Dermis lymphatic vessel endothelial cell (primary cell): ENCODE data around the gene NXPE4. TPM values are rescaled to one million over a fixed set of nuclear protein-coding genes. Genes with fewer than 3 reads are reported as not detected.

ENCODE experiments used
- total RNA-seq: library from RNA; depleted of rRNA; stranded (reverse); fragments of >200 nt; gene quantifications from 2 replicates; pipeline ENCODE4 v1.2.1, GENCODE V29; 2014

Gene NXPE4
- total RNA-seq, result not detected in 2 replicates

GRCh38 chr11:114595571-114595970 is at the start of gene NXPE4:
NXPE4 (minus strand) TSS chr11:114595786; CDS start chr11:114594759, 1,027 bp downstream.

GRCh38 chr11:114559425-114560310 is 35.9 kb downstream of the NXPE4 start, which contains the start of gene NXPE1:
NXPE1 (minus strand) TSS chr11:114559881; CDS start chr11:114551201, 8,680 bp downstream.

Other genes starting within 250 kb of the NXPE4 start
- gene C11orf71, start 195.3 kb downstream of the NXPE4 start, total RNA-seq, result 5.7 and 7.2 TPM in 2 replicates
- gene RBM7, start 195.1 kb downstream of the NXPE4 start, total RNA-seq, result 64.7 and 68.2 TPM in 2 replicates
- 126 and 165 TPM in 2 replicates for gene REXO2, start 156.3 kb downstream of the NXPE4 start, total RNA-seq
- not detected in 2 replicates for gene NXPE1, start 35.9 kb downstream of the NXPE4 start, total RNA-seq
- not detected in 2 replicates for gene NXPE2, start 82.7 kb upstream of the NXPE4 start, total RNA-seq